H1 (cell line): ENCODE measurements around the gene PHLDA3. TPM values are rescaled to one million over a fixed set of nuclear protein-coding genes. Genes with fewer than 3 reads are reported as not detected.

ENCODE experiments used
- ATF3 ChIP-seq: IDR thresholded peaks from 2 replicates; pipeline ENCODE4 v1.6.1; 2011; ENCODE audit warnings: low read depth, mild to moderate bottlenecking, low read length; ENCODE audit not compliant: insufficient read depth
- BRCA1 ChIP-seq: IDR thresholded peaks from 2 replicates; pipeline ENCODE4 v1.6.1; 2012; ENCODE audit warnings: low read depth, low read length, improper control_type of control experiment
- EP300 ChIP-seq, 2 experiments: IDR thresholded peaks; 1 replicate in 1 of 2; 2 replicates in 1 of 2; pipeline ENCODE4 v1.6.1; 2011 to 2012; ENCODE audit warnings: low read depth in 2 of 2, low read length in 2 of 2, mild to moderate bottlenecking in 2 of 2, borderline replicate concordance in 1 of 2, inconsistent platforms in 1 of 2, moderate library complexity in 1 of 2
- FOSL1 ChIP-seq: IDR thresholded peaks from 2 replicates; pipeline ENCODE4 v1.6.1; 2011; ENCODE audit warnings: mild to moderate bottlenecking, low read depth, low read length, moderate library complexity; ENCODE audit not compliant: insufficient read depth
- GTF2F1 ChIP-seq: IDR thresholded peaks from 2 replicates; pipeline ENCODE4 v1.6.1; 2012; ENCODE audit warnings: low read depth, low read length, improper control_type of control experiment, borderline replicate concordance
- JUN ChIP-seq: IDR thresholded peaks from 2 replicates; pipeline ENCODE4 v1.6.1; 2011; ENCODE audit warnings: low read depth, mild to moderate bottlenecking, improper control_type of control experiment, low read length
- KDM4A ChIP-seq: IDR thresholded peaks from one replicate; pipeline ENCODE4 v1.7.1; 2012; ENCODE audit warnings: low read depth, mild to moderate bottlenecking, moderate library complexity, low read length, inconsistent platforms; ENCODE audit not compliant: severe bottlenecking
- RNF2 ChIP-seq: fragments of 200-900, 300-1000 bp; sonication (generic); IDR thresholded peaks from 2 replicates; pipeline ENCODE4 v1.7.1; 2016; ENCODE audit warnings: borderline replicate concordance, low read depth, mild to moderate bottlenecking, antibody characterized with exemption, low read length; ENCODE audit not compliant: poor library complexity, severe bottlenecking; ENCODE audit errors: missing control alignments
- TAF1 ChIP-seq: IDR thresholded peaks from 2 replicates; pipeline ENCODE4 v1.6.1; 2011; ENCODE audit warnings: mild to moderate bottlenecking, low read depth, low read length
- polyA plus RNA-seq, 7 experiments: library from polyadenylated mRNA; depleted of rRNA in 3 of 7; stranded (reverse) in 5 of 7; unstranded in 2 of 7; fragments of >200 nt in 5 of 7; fragments of 200-250 nt in 2 of 7; gene quantifications; 1 replicate in 5 of 7; 2 replicates in 1 of 7; 4 replicates in 1 of 7; pipeline versions ENCODE4 v1.2.1 to v1.2.3, GENCODE V29; 2011 to 2013; ENCODE audit warnings: missing spikeins in 2 of 7, mixed read lengths in 2 of 7
- total RNA-seq: library from RNA; stranded (reverse); fragmentation: NEBNext Ultra II Directional; extraction: Animal tissue kit (Norgen Biotek cat#: 25700); gene quantifications from 2 replicates; pipeline ENCODE4 v1.2.1, GENCODE V29; 2021

PHLDA3 gene
- total and polyA plus RNA-seq, 2 of the 8 experiments (the other 6 are each of a cell fraction or from before 2014, with no cell fraction given) = 25.5 to 27.5 TPM

GRCh38 chr1:201482755-201483154 is 13.8 kb upstream of the PHLDA3 start (continued):
- TF ChIP-seq RNF2 = no peak
- TF ChIP-seq EP300 (IDR thresholded peaks at IDR 0.05; ENCODE audit: borderline replicate concordance in 1 of 2, low read depth in 2 of 2, low read length in 2 of 2) = no peak
- no peak for TF ChIP-seq KDM4A
- no peak for TF ChIP-seq BRCA1
- TF ChIP-seq GTF2F1 = no peak
- no peak for TF ChIP-seq JUN
- TF ChIP-seq ATF3 = no peak
- TF ChIP-seq TAF1 = no peak
- TF ChIP-seq FOSL1 = no peak
